GM23338 (cell line): ENCODE data around the gene HAS3. TPM values are rescaled to one million over a fixed set of nuclear protein-coding genes. Genes with fewer than 3 reads are reported as not detected.

Experiments
- ATAC-seq: fragments of 200-7000 bp; cut with Tn5 transposase; 3 replicates; pipeline ENCODE4 v1.9.1; 2020
- DNase-seq: peaks from one replicate; pipeline ENCODE4 v3.0.0-alpha.2; 2015; ENCODE audit warnings: low spot score
- H2AFZ ChIP-seq: fragments of 200-600 bp; sonication (generic); 2 replicates; pipeline ENCODE4 v1.8.0; 2016; ENCODE audit warnings: antibody characterized with exemption, mild to moderate bottlenecking, moderate library complexity
- H3F3A ChIP-seq: fragments of 200-600 bp; sonication (generic); replicated peaks from 2 replicates; pipeline ENCODE4 v1.8.0; 2017; ENCODE audit warnings: antibody characterized with exemption, mixed run types, low read depth
- H3K27ac ChIP-seq: fragments of 200-600 bp; sonication (generic); 2 replicates; pipeline ENCODE4 v1.6.1; 2016; ENCODE audit warnings: low read depth
- H3K27me3 ChIP-seq: fragments of 200-600 bp; sonication (generic); 2 replicates; pipeline ENCODE4 v1.8.0; 2016; ENCODE audit warnings: mild to moderate bottlenecking, mixed run types, moderate library complexity; ENCODE audit not compliant: insufficient read depth
- H3K36me3 ChIP-seq: fragments of 200-600 bp; sonication (generic); 2 replicates; pipeline ENCODE4 v1.8.0; 2016; ENCODE audit warnings: mild to moderate bottlenecking; ENCODE audit not compliant: insufficient read depth
- H3K4me1 ChIP-seq: fragments of 200-600 bp; sonication (generic); 2 replicates; pipeline ENCODE4 v1.8.0; 2016; ENCODE audit warnings: mild to moderate bottlenecking, moderate library complexity; ENCODE audit not compliant: insufficient read depth
- H3K4me2 ChIP-seq: fragments of 200-600 bp; sonication (generic); 2 replicates; pipeline ENCODE4 v1.7.1; 2017; ENCODE audit warnings: mixed run types
- H3K4me3 ChIP-seq: fragments of 200-600 bp; sonication (generic); 2 replicates; pipeline ENCODE4 v1.6.1; 2016; ENCODE audit warnings: mixed run types
- H3K79me2 ChIP-seq: fragments of 200-600 bp; sonication (generic); replicated peaks from 2 replicates; pipeline ENCODE4 v1.8.0; 2017; ENCODE audit warnings: mild to moderate bottlenecking; ENCODE audit not compliant: insufficient read depth
- H3K9me2 ChIP-seq: fragments of 200-600 bp; sonication (generic); 2 replicates; pipeline ENCODE4 v1.8.0; 2017; ENCODE audit not compliant: insufficient read depth
- H4K20me1 ChIP-seq: fragments of 200-600 bp; sonication (generic); replicated peaks from 2 replicates; pipeline ENCODE4 v1.8.0; 2017; ENCODE audit warnings: mild to moderate bottlenecking; ENCODE audit not compliant: insufficient read depth
- H3K27ac Mint-ChIP-seq: 2 replicates; pipeline ENCODE4 v1.8.0; 2020; ENCODE audit warnings: inconsistent platforms, mild to moderate bottlenecking, moderate library complexity, mixed read lengths
- H3K27me3 Mint-ChIP-seq: 3 replicates; pipeline ENCODE4 v1.8.0; 2022; ENCODE audit warnings: low read depth, mild to moderate bottlenecking, moderate library complexity, mixed read lengths, inconsistent platforms; ENCODE audit not compliant: insufficient read depth, poor library complexity
- H3K36me3 Mint-ChIP-seq: 3 replicates; pipeline ENCODE4 v1.8.0; 2021; ENCODE audit warnings: low read depth, mild to moderate bottlenecking, inconsistent platforms, moderate library complexity, mixed read lengths
- H3K4me1 Mint-ChIP-seq: 3 replicates; pipeline ENCODE4 v1.8.0; 2020; ENCODE audit warnings: mild to moderate bottlenecking, inconsistent platforms, mixed read lengths
- H3K4me3 Mint-ChIP-seq: 3 replicates; pipeline ENCODE4 v1.8.0; 2021; ENCODE audit warnings: moderate library complexity, mild to moderate bottlenecking, inconsistent platforms, mixed read lengths
- H3K9me3 Mint-ChIP-seq: 3 replicates; pipeline ENCODE4 v1.8.0; 2020; ENCODE audit warnings: moderate library complexity, mild to moderate bottlenecking, inconsistent platforms, mixed read lengths
- EZH2 ChIP-seq: fragments of 200-600 bp; sonication (generic); IDR thresholded peaks from one replicate; pipeline ENCODE4 v1.8.0; 2017; ENCODE audit warnings: antibody characterized with exemption, mild to moderate bottlenecking, low read depth; ENCODE audit not compliant: unreplicated experiment
- NANOG ChIP-seq: IDR thresholded peaks from 2 replicates; pipeline ENCODE4 v1.6.1; 2016; ENCODE audit warnings: antibody characterized with exemption, borderline replicate concordance
- POLR2AphosphoS5 ChIP-seq: IDR thresholded peaks from 2 replicates; pipeline ENCODE4 v1.6.1; 2016; ENCODE audit warnings: antibody characterized with exemption, low read depth
- STAT1 ChIP-seq: IDR thresholded peaks from one replicate; pipeline ENCODE4 v1.6.1; 2016; ENCODE audit warnings: antibody characterized with exemption; ENCODE audit not compliant: unreplicated experiment
- ZNF114 ChIP-seq: fragments of 250-450 bp; sonication (Bioruptor Pico); IDR thresholded peaks from 2 replicates; pipeline ENCODE4 v1.5.0; 2020; ENCODE audit warnings: mild to moderate bottlenecking, moderate library complexity
- polyA plus RNA-seq: library from polyadenylated mRNA; unstranded; fragments of >200 nt; fragmentation: Nextera tagmentation; extraction: Ambion mirVana; gene quantifications from 2 replicates; pipeline ENCODE4 v1.2.1, GENCODE V29; 2016
- total RNA-seq: library from RNA; depleted of rRNA; stranded (reverse); fragments of >200 nt; shearing (Covaris generic); gene quantifications from 2 replicates; pipeline ENCODE4 v1.2.3, GENCODE V29; 2014
- TF ChIP-seq, protein P1 (sequence below): fragments of 250-450 bp; sonication (Bioruptor Pico); IDR thresholded peaks from 2 replicates; pipeline ENCODE4 v1.5.0; 2020; ENCODE audit warnings: mild to moderate bottlenecking, moderate library complexity

HAS3 gene
- total and polyA plus RNA-seq, 2 experiments from 2014 or later = 7.3 to 54.9 TPM

- Histone ChIP-seq H2AFZ (no peak overlapping the region), H3K27me3 (no peaks in the 10 kb centered on the region), H3K4me2 (no peak overlapping the region), H3K4me1 (peaks cover 21% of the 10 kb centered on the region), H4K20me1 (peaks cover 15% of the 10 kb centered on the region), H3K27ac (no peak overlapping the region), H3K36me3 (peaks cover 69% of the 10 kb centered on the region), H3F3A (peaks cover 76% of the 10 kb centered on the region), H3K4me3 (no peak overlapping the region), H3K79me2 (peaks cover 33% of the 10 kb centered on the region), H3K9me2 (no peaks in the 10 kb centered on the region)
- peaks cover 96% of the 10 kb centered on the region for H3K36me3 Mint-ChIP-seq
- DNase-seq (no peak), ATAC-seq (no peak)
- peaks cover 3% of the 10 kb centered on the region; the same call in 1 of the 3 replicates for H3K9me3 Mint-ChIP-seq
- no peak overlapping the region for H3K27ac Mint-ChIP-seq
- peaks cover 37% of the 10 kb centered on the region for H3K4me1 Mint-ChIP-seq
- H3K4me3 Mint-ChIP-seq = no peak overlapping the region
- H3K27me3 Mint-ChIP-seq = peaks cover 15% of the 10 kb centered on the region
- TF ChIP-seq EZH2 = no peak
- TF ChIP-seq NANOG = no peak
- TF ChIP-seq, protein P1, sequence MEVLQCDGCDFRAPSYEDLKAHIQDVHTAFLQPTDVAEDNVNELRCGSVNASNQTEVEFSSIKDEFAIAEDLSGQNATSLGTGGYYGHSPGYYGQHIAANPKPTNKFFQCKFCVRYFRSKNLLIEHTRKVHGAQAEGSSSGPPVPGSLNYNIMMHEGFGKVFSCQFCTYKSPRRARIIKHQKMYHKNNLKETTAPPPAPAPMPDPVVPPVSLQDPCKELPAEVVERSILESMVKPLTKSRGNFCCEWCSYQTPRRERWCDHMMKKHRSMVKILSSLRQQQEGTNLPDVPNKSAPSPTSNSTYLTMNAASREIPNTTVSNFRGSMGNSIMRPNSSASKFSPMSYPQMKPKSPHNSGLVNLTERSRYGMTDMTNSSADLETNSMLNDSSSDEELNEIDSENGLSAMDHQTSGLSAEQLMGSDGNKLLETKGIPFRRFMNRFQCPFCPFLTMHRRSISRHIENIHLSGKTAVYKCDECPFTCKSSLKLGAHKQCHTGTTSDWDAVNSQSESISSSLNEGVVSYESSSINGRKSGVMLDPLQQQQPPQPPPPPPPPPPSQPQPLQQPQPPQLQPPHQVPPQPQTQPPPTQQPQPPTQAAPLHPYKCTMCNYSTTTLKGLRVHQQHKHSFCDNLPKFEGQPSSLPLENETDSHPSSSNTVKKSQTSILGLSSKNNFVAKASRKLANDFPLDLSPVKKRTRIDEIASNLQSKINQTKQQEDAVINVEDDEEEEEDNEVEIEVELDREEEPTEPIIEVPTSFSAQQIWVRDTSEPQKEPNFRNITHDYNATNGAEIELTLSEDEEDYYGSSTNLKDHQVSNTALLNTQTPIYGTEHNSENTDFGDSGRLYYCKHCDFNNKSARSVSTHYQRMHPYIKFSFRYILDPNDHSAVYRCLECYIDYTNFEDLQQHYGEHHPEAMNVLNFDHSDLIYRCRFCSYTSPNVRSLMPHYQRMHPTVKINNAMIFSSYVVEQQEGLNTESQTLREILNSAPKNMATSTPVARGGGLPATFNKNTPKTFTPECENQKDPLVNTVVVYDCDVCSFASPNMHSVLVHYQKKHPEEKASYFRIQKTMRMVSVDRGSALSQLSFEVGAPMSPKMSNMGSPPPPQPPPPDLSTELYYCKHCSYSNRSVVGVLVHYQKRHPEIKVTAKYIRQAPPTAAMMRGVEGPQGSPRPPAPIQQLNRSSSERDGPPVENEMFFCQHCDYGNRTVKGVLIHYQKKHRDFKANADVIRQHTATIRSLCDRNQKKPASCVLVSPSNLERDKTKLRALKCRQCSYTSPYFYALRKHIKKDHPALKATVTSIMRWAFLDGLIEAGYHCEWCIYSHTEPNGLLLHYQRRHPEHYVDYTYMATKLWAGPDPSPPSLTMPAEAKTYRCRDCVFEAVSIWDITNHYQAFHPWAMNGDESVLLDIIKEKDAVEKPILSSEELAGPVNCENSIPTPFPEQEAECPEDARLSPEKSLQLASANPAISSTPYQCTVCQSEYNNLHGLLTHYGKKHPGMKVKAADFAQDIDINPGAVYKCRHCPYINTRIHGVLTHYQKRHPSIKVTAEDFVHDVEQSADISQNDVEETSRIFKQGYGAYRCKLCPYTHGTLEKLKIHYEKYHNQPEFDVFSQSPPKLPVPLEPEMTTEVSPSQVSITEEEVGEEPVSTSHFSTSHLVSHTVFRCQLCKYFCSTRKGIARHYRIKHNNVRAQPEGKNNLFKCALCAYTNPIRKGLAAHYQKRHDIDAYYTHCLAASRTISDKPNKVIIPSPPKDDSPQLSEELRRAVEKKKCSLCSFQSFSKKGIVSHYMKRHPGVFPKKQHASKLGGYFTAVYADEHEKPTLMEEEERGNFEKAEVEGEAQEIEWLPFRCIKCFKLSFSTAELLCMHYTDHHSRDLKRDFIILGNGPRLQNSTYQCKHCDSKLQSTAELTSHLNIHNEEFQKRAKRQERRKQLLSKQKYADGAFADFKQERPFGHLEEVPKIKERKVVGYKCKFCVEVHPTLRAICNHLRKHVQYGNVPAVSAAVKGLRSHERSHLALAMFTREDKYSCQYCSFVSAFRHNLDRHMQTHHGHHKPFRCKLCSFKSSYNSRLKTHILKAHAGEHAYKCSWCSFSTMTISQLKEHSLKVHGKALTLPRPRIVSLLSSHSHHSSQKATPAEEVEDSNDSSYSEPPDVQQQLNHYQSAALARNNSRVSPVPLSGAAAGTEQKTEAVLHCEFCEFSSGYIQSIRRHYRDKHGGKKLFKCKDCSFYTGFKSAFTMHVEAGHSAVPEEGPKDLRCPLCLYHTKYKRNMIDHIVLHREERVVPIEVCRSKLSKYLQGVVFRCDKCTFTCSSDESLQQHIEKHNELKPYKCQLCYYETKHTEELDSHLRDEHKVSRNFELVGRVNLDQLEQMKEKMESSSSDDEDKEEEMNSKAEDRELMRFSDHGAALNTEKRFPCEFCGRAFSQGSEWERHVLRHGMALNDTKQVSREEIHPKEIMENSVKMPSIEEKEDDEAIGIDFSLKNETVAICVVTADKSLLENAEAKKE = no peak
- 0 out of 2 replicates have a peak, but pooled peaks have one; percentile 7 for TF ChIP-seq POLR2AphosphoS5
- no peak for TF ChIP-seq ZNF114 (CRISPR knock-in tag)
Observed at GRCh38 chr16:69113216-69113615, 7.8 kb downstream of the HAS3 start.

DNA sequence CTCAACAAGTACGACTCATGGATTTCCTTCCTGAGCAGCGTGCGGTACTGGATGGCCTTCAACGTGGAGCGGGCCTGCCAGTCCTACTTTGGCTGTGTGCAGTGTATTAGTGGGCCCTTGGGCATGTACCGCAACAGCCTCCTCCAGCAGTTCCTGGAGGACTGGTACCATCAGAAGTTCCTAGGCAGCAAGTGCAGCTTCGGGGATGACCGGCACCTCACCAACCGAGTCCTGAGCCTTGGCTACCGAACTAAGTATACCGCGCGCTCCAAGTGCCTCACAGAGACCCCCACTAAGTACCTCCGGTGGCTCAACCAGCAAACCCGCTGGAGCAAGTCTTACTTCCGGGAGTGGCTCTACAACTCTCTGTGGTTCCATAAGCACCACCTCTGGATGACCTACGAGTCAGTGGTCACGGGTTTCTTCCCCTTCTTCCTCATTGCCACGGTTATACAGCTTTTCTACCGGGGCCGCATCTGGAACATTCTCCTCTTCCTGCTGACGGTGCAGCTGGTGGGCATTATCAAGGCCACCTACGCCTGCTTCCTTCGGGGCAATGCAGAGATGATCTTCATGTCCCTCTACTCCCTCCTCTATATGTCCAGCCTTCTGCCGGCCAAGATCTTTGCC, 9.0 kb downstream of the HAS3 start:
- H3K27ac Mint-ChIP-seq = no peak overlapping the region
- no peak overlapping the region for H2AFZ ChIP-seq
- DNase-seq = no peak
- TF ChIP-seq NANOG (no peak), STAT1 (no peak), POLR2AphosphoS5 (no peak)

More for the DNA sequence above, 9.0 kb downstream of the HAS3 start:
- Histone ChIP-seq H3K4me3 (no peak overlapping the region), H3F3A (peaks cover 65% of the 10 kb centered on the region), H4K20me1 (peaks cover 17% of the 10 kb centered on the region), H3K9me2 (no peaks in the 10 kb centered on the region), H3K27me3 (no peaks in the 10 kb centered on the region), H3K4me1 (peaks cover 9% of the 10 kb centered on the region; the same call in 1 of the 2 replicates), H3K4me2 (no peak overlapping the region), H3K27ac (no peak overlapping the region), H3K36me3 (peaks cover 69% of the 10 kb centered on the region), H3K79me2 (peaks cover 21% of the 10 kb centered on the region)
- ATAC-seq = no peak
- Mint-ChIP-seq H3K36me3 (peaks cover 97% of the 10 kb centered on the region), H3K4me1 (peaks cover 26% of the 10 kb centered on the region), H3K9me3 (peaks cover 3% of the 10 kb centered on the region; the same call in 1 of the 3 replicates), H3K27me3 (peaks cover 13% of the 10 kb centered on the region), H3K4me3 (no peak overlapping the region)
